Epidermal melanocyte (primary cell): Measurements from ENCODE around the gene MYO1C.
"Not testable (repeated sequence)": the region's sequence is repeated elsewhere in the genome, so short reads cannot be mapped to it uniquely, and the experiment has no call there.

Experiments used
- DNase-seq: peaks from one replicate; pipeline ENCODE4 v3.0.0; 2011; ENCODE audit warnings: low spot score; ENCODE audit not compliant: insufficient read length

MYO1C gene

DNA sequence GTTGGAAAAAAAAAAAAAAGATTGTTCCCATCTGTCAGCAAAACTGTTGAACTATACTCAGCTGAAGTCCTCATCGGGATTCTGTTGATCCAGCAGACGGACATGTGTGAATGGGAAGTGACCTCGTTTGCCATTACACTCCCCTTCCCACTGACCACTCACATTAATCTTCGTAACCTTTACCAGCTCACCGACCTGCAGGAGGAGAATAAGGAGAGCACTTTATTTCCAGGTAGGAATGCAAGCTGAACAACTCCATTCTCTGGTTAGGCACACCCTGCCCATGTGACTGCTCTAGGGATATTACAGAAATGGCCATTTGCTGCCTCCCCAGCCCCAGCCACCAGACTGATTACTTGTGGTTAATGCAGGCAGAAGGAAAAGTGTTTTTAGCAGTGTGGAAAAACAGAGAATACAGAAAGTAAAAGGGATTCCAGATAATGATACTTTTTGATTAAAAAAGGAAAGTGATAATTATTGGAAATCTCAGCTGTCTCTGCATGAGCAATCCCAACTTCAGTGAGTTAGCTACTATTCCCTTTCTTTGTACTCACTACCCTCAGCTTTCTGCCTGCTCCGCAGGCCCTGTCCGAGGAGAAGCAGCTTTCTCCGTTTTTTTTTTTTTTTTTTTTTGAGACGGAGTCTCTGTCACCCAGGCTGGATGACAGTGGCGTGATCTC is 68.9 kb downstream of the MYO1C start:
- DNase-seq = no peak

DNA sequence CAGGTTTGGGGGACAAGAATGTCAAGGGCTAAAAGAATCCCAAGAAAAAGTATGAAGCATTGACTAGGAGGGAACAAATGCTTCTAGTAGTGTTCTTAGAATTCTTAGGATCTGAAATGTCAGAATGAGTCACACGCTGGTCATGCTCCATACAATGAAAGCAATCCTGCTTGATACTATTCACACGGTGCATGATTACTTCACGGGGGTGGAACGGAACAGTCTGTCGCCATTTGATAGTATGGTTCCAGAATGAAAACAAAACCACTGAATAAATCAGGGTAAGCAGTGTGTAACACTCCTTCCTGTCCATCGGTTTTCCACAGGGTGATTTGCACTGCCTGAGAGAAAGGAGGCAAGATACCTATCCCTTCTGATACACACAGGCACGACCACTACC is 69.6 kb downstream of the MYO1C start:
- DNase-seq = peak; percentile 74

DNA sequence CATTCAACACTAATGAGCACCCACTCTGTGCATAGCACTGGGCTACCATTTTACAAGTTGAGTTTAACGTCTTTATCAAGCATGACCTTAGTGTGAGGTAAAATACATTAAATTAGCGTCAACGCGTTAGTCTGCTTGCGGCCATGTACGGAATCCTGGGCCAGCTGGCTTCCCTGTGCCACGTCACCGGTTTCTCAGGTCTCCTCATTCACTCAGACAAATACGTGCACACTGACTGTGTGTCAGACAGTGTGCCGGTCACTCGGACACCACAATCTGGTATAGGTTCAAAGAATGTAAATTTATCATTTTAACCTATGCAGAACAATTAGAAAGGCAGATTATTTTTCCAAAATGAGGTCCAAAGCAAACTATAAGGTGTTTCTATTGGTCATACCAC is 71.0 kb downstream of the MYO1C start:
- DNase-seq = no peak

DNA sequence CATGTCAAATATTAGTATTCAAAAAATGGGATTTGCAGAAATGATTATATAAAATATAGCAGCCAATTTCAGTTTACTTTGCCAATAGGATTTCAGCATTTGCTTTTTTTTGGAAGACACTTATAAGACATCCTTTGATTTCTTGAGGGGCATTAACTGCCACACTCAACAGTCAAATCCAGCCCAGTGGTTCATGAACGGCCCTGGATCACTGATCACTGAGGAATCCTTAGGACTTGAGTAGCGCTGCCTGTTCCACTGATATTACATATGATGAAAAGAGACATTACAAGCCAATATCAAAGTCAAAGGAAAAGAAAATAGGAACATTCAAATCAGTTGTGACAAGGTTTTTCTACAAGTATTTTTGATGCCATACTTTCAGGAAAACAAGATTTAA is 71.5 kb downstream of the MYO1C start:
- no peak for DNase-seq

DNA sequence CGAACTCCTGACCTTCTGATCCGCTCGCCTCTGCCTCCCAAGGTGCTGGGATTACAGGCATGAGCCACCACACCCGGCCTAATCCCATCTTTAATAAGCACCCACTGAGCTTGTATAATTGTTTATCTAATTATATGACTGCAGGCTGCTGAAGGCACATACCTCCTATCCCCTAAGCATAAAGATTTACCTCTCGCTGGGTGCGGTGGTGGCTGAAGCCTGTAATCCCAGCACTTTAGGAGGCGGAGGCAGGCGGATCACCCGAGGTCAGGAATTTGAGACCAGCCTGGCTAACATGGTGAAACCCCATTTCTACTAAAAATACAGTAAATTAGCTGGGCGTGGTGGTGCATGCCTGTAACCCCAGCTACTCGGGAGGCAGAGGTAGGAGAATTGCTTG is 72.3 kb downstream of the MYO1C start:
- no peak for DNase-seq

DNA sequence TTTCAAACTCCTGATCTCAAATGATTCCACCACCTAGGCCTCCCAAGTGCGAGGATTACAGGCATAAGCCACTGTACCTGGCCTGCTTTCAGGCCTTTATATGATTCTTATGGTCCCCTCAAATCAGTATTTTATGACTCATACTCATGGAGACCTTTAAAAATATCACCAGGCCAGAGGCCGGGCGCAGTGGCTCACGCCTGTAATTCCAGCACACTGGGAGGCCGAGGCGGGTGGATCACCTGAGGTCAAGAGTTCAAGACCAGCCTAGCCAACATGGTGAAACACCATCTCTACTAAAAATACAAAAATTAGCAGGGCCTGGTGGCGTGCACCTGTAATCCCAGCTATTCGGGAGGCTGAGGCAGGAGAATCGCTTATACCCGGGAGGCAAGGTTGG is 74.0 kb downstream of the MYO1C start:
- not testable (repeated sequence) for DNase-seq

DNA sequence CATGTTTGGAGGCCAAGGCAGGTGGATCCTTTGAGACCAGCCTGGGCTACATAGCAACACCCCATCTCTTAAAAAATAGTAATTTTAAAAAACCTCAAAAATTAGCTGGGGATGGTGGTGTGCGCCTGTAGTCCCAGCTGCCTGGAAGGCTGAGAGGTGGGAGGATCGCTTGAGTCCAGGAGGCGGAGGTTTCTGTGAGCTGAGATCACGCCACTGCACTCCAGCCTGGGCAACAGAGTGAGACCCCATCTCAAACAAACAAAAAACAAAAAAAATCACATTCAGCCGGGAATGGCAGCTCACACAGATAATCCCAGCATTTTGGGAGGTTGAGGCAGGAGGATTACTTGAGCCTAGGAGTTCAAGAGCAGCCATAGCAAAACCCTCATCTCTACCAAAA is 76.1 kb downstream of the MYO1C start:
- DNase-seq = no peak

DNA sequence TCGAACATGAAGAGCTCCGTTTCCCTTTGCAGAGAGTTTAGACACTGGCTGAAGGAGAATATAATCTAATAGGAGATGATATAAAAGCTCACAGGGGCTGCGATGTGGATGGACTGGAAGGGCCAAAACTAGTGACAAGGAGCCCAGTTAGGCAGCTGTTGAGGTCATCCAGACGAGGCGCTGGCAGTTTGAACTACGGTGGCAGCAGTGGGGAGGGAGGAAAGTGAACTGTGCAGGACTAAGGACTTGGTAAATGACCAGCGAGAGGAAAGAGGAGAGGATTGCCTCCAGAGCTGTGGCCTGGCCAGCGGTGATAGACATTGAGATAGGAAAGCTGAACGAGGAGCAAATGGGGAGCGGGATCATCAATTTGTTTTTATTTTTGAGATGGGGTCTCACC is 77.9 kb downstream of the MYO1C start:
- DNase-seq = no peak
